ENCODE measurements around the gene FMN2. TPM values are rescaled to one million over a fixed set of nuclear protein-coding genes. Genes with fewer than 3 reads are reported as not detected.

The FMN2 gene
- total RNA-seq, 4 donors from 2014 or later = 0.75 to 1.8 (median 1.2) TPM

GRCh38 chr1:240310226-240310925 lies 218.7 kb downstream of the FMN2 start:
- no peak for TF ChIP-seq CTCF (IDR thresholded peaks at IDR 0.05; ENCODE audit: low read depth)

GRCh38 chr1:240312872-240313271 lies 221.2 kb downstream of the FMN2 start:
- TF ChIP-seq CTCF (IDR thresholded peaks at IDR 0.05; ENCODE audit: low read depth) = no peak

- TF ChIP-seq CTCF (IDR thresholded peaks at IDR 0.05; ENCODE audit: low read depth) = no peak
Observed at GRCh38 chr1:240314845-240315801, 223.4 kb downstream of the FMN2 start.

GRCh38 chr1:240319998-240320397 lies 228.3 kb downstream of the FMN2 start:
- no peak for TF ChIP-seq CTCF (IDR thresholded peaks at IDR 0.05; ENCODE audit: low read depth)

GRCh38 chr1:240320659-240321058 lies 229.0 kb downstream of the FMN2 start:
- no peak for TF ChIP-seq CTCF (IDR thresholded peaks at IDR 0.05; ENCODE audit: low read depth)

- no peak for TF ChIP-seq CTCF (IDR thresholded peaks at IDR 0.05; ENCODE audit: low read depth)
Observed at GRCh38 chr1:240322943-240323342, 231.3 kb downstream of the FMN2 start.

GRCh38 chr1:240329443-240329842 lies 237.8 kb downstream of the FMN2 start:
- TF ChIP-seq CTCF (IDR thresholded peaks at IDR 0.05; ENCODE audit: low read depth) = no peak

Measured in subcutaneous adipose tissue (tissue), 4 donors.